HEK293 (cell line): Measurements from ENCODE around the gene HYOU1.

Experiments
- CTCF ChIP-seq: fragments of 450-650 bp; formaldehyde crosslinking; IDR thresholded peaks from 2 replicates; pipeline ENCODE4 v1.5.1; 2016; ENCODE audit warnings: missing biosample characterization, missing genetic modification characterization
- PBX3 ChIP-seq: sonication (generic); formaldehyde crosslinking; IDR thresholded peaks from 2 replicates; pipeline ENCODE4 v1.8.1; 2022; ENCODE audit warnings: mild to moderate bottlenecking, moderate library complexity, missing genetic modification reagents
- ZNF580 ChIP-seq: fragments of 450-650 bp; formaldehyde crosslinking; IDR thresholded peaks from 2 replicates; pipeline ENCODE4 v1.5.1; 2016; ENCODE audit warnings: missing biosample characterization, missing genetic modification characterization
- ZNF610 ChIP-seq: fragments of 450-650 bp; formaldehyde crosslinking; IDR thresholded peaks from 2 replicates; pipeline ENCODE4 v1.5.1; 2016; ENCODE audit warnings: missing biosample characterization, missing genetic modification characterization, borderline replicate concordance
- ZNF792 ChIP-seq: fragments of 450-650 bp; formaldehyde crosslinking; IDR thresholded peaks from 2 replicates; pipeline ENCODE4 v1.5.1; 2016; ENCODE audit warnings: missing biosample characterization, missing genetic modification characterization

- TF ChIP-seq ZNF610 = no peak
- TF ChIP-seq CTCF = no peak
- TF ChIP-seq PBX3 (CRISPR knock-in tag) = no peak
- TF ChIP-seq ZNF580 = no peak
- TF ChIP-seq ZNF792 (tag by site-specific recombination) = no peak
These were observed 28.0 kb downstream of the HYOU1 start for GRCh38 chr11:119029069-119029339.
